CD4-positive, alpha-beta T cell treated with Interleukin-6 at 100 ng/mL for 8 hours (primary cell): ENCODE data around the gene ASCL5.

ENCODE experiments used
- DNase-seq: peaks from one replicate; pipeline ENCODE4 v3.0.0-alpha.2; 2020; ENCODE audit warnings: mixed read lengths, low spot score

ASCL5 gene

DNA sequence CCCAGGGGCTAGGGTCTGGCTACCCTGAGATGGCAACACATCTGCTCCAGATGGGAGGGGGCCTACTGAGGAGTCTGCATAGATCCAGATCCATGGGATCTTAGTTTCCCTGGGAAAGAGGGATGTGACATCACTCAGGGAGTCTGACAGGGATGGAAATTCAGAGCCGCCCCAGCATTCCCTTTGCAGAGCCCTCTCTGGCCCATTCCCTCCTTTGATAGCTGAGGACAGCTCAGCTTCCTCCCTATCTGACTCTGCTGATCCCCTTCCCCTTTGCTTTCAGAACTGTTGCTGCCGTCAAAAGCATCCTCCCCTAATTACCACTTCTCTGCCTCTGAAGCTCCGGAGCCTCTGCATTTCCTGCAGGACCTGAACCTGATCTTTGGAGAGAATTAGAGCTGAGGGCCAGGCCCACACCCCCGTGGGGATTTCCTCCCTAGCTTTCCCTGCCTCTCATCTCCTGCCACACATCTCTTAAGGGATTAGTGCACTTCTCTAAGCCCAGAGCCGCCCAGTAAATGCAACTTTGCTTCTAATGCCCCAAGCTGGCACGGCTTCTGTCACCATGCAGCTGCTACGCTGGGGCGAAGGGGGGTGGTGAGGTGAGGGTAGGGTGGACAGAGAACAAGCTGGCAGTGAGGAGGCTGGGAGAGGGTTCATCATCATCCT, 9.5 kb upstream of the ASCL5 start:
- DNase-seq: no peak

- no peak for DNase-seq
These were observed 7.4 kb upstream of the ASCL5 start for GRCh38 chr1:201134405-201134804.

DNA sequence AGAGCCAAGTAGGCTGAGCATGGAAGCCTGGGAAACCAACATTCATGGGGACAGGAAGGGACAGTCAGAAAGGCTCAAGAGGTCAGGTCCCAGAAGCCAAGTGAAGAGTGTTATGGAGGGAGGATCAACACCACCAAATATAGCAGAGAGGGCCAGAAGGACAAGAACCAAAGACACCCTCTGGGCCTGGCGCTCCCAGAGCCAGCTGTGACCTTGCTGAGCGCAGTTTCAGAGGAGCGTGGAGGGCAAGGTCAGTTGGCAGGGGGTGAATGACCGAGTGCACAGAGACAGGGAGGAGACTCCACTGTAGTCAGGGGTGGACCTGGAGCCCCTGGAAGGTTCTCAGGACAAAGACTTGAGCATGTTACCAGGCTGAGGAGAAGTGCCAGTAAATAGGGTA, 4.4 kb upstream of the ASCL5 start:
- no peak for DNase-seq

- DNase-seq: no peak
These were observed 2.0 kb upstream of the ASCL5 start for GRCh38 chr1:201128962-201129361.

DNA sequence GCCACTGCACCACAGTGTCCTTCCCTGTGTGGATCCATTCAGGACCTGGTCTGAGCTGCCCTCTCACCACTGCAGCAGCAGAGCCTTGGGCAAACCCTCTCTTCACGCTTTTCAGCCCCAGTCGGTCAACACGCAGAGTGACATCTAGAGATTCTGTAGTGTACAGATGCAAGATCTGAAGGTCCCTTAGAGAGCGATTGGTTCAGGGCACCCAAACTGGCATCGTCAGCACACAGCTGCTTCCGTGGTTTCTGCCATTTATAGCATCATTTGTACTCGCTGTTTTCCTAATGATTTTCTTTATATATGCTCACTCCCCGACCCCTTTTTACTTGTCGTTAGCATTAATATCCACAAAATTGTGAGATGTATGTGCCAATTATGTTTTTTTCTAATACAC, 1.5 kb upstream of the ASCL5 start:
- DNase-seq: no peak

DNA sequence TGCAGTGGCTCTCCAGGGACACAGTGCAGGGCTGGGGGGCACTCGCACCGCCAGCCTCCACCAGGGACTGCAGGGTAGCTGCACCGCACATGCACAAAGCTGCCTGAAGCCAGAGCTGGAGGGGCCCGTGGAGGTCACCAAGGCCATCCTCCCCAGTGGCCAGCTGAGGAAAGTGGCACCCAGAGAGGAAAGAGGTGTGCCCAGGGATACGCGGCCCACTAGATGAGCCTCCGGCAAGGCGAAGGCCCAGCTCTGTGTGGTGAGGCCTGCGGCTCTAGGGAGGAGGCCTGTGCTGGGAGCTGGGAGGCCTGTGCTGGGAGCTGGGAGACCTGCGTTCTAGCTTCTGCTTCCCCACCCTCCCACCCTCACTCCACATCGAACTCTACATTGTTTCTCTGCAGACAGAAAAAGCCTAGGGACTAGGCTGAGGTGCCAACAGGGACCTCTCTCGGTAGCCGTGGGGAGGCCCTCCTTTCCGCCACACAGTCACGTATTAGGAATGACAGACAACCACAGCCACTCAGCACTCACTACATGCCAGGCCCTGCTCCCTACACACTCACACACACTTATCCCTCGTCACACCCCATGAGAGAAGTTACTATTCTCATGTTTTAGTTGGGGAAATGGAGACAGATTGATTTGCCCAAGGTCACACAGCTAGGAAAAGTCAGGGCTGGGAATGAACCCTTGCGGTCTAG, 921 bp upstream of the ASCL5 start:
- no peak for DNase-seq

- DNase-seq: no peak
These were observed 537 bp downstream of the ASCL5 start for GRCh38 chr1:201126463-201126831.

DNA sequence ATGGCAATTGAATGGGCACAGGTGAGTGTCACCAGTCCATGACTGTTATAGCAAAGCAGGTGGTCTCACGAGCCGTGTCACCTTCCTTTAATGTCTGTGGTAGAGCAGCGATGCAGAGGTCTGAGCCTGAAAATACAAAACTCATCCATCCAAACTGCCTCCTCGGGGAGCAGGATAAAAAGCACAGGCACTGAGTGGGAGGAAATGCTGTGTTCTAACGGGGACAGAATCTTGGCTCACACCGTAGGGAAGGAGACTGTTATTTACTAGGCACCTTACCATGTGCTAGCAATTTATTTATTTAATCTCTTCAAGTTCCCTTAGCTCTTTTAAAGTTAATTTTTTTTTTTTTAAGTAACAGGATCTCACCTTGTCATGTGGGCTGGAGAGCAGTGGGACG, 1.2 kb downstream of the ASCL5 start:
- no peak for DNase-seq

- DNase-seq: no peak
These were observed 2.0 kb downstream of the ASCL5 start for GRCh38 chr1:201125019-201125418.

- no peak for DNase-seq
These were observed 3.1 kb downstream of the ASCL5 start for GRCh38 chr1:201123866-201124265.

- no peak for DNase-seq
These were observed 4.5 kb downstream of the ASCL5 start for GRCh38 chr1:201122321-201122957.

DNA sequence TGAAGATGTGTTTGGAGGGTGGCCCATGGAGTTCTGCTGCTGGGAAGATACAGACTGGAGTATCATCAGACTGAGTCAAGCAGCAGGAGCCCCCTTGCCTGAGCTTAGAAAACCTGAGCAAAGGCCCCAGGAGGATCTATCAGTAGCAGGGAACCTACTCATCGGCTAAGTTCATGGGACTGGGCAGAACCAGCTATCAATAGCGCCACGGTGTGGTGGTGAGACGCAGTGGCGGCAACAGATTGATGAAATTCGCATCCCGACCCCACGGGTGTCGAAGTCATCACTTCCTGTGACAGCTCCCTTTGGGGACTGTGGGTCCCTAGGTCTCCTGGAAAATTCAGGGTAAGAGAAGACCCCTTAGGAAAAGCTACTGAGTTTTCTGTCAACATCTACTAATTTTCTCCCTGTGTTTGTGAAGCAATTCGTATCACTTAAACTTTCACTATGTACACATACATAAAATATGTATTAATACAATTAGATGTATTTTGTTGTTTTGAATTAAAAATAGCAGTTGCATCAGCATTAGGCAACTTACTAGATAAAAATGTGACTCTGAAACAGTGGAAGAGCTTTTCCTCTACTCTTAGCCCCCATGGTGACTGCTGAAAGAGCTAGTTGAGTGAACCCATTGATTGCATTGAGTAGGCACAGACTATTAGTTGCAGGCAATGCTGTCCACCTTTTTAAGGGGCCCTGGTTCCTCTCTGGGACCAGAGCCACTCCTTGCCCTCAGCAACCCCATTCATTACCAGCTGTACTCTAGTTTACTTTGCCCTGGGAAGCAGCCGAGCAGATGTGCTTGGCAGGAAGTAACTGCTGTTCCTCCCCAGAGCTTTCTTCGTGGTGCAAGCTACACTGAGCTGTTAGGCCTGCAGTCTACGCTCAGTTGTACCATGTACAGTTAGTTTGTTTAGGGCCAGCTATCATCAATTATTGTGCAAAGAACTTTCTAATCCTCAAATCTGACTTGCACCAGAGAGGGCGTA, 7.5 kb downstream of the ASCL5 start:
- peak; percentile 44 for DNase-seq

GRCh38 chr1:201116091-201116490, 10.9 kb downstream of the ASCL5 start:
- DNase-seq: no peak

- no peak for DNase-seq
These were observed 11.5 kb downstream of the ASCL5 start for GRCh38 chr1:201115390-201115937.

GRCh38 chr1:201114245-201115131, 12.5 kb downstream of the ASCL5 start:
- peak; percentile 71 for DNase-seq

- no peak for DNase-seq
These were observed 13.3 kb downstream of the ASCL5 start for GRCh38 chr1:201113451-201114244.

GRCh38 chr1:201112926-201113325, 14.1 kb downstream of the ASCL5 start:
- DNase-seq: no peak

DNA sequence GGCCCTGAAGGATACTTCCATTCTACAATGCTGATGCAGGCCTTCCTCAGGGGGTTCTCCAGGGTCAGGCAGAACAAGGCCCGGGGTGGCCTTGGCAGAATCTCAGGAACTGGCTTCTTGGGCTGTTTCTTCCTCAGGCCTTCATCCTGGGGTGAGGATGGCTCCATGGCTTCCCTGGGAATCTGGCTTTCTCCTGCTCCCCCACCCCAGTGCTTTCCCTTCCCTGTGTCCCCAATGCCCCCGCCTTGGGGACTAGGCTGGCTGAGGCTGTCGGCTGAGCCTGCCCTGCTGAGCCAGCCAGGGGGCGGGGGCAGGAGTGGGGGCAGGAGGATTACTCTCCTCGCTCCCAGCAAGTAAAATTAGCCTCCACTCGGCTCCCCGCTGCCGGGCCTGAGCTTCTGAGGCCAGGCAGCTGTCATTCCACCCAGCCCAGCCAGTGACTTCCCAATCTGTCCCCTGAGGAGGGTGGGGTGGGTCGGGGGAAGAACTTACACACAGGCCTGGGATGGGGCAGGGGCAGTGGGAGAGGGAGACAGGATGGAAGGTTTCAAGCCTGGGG, 14.7 kb downstream of the ASCL5 start, which contains the start of gene CACNA1S:
Gene CACNA1S, minus strand, starts transcription at position 254 of the 559 bp plus-strand sequence. Its CDS starts 87 bp downstream, at position 167.
- no peak for DNase-seq

- no peak for DNase-seq
These were observed 15.3 kb downstream of the ASCL5 start for GRCh38 chr1:201111672-201112071.

- no peak for DNase-seq
These were observed 15.8 kb downstream of the ASCL5 start for GRCh38 chr1:201111156-201111555.
